ENCODE results near the gene LTO1. TPM values are rescaled to one million over a fixed set of nuclear protein-coding genes. Genes with fewer than 3 reads are reported as not detected.

Gene LTO1
- 21.6 and 22.9 TPM in 2 replicates for total RNA-seq

GRCh38 chr11:69674886-69675714 is at the start of gene LTO1:
TSS of gene LTO1 (minus strand) at chr11:69675353. CDS start at chr11:69675239, 114 bp downstream.

GRCh38 chr11:69703768-69704507 is 28.8 kb upstream of the LTO1 start, which contains the start of gene FGF19:
TSS of gene FGF19 (minus strand) at chr11:69704022. CDS start at chr11:69703876, 146 bp downstream.

GRCh38 chr11:69640995-69641581 is 34.1 kb downstream of the LTO1 start, which contains the start of gene CCND1:
TSS of gene CCND1 (plus strand) at chr11:69641156. CDS start at chr11:69641314, 158 bp downstream.

Other genes starting within 250 kb of the LTO1 start
- not detected in 2 replicates for gene LINC01488, start 193.7 kb downstream of the LTO1 start, total RNA-seq
- 323 and 360 TPM in 2 replicates for gene CCND1, start 34.2 kb downstream of the LTO1 start, total RNA-seq
- not detected in 2 replicates for gene FGF19, start 28.7 kb upstream of the LTO1 start, total RNA-seq
- gene FGF4, start 100.0 kb upstream of the LTO1 start, total RNA-seq, result not detected in 2 replicates
- gene FGF3, start 144.1 kb upstream of the LTO1 start, total RNA-seq, result not detected in 2 replicates

All from vein endothelial cell (primary cell).